Endothelial cell of umbilical vein (primary cell): ENCODE measurements around the gene C4BPA. TPM values are rescaled to one million over a fixed set of nuclear protein-coding genes. Genes with fewer than 3 reads are reported as not detected.

Experiments used
- BruUV-seq: library from RNA; stranded (reverse); fragments of 400-500 nt; replicated peaks from 2 replicates; lab custom pipeline; 2021; lab: Mats Ljungman, UMichigan
- CTCF ChIA-PET: fragments of 300-600, 350-600 bp; sonication (Branson Sonifier 250); formaldehyde crosslinking; loops from one replicate; lab custom pipeline; 2021; ENCODE audit warnings: antibody characterized with exemption, inconsistent platforms; lab: Charles Lee
- POLR2A ChIA-PET: fragments of 300-600, 350-600 bp; sonication (Branson Sonifier 250); formaldehyde crosslinking; loops from one replicate; lab custom pipeline; 2021; ENCODE audit warnings: antibody characterized with exemption, inconsistent platforms; lab: Charles Lee
- DNase-seq: peaks from one replicate; pipeline ENCODE4 v3.0.0-alpha.2; 2011; ENCODE audit warnings: low read depth, low spot score
- FAIRE-seq: peaks from 2 replicates; lab custom pipeline; 2011; peaks lifted over from hg19 to GRCh38; lab: Jason Lieb, UNC
- H2AFZ ChIP-seq: 2 replicates; pipeline ENCODE4 v1.6.0; 2012; ENCODE audit warnings: low read depth, low read length, control low read depth, inconsistent platforms
- H3K27ac ChIP-seq: 2 replicates; pipeline ENCODE4 v1.5.1; 2011; ENCODE audit warnings: low read depth, mild to moderate bottlenecking, control low read depth, low read length, moderate library complexity; ENCODE audit not compliant: insufficient read depth
- H3K27me3 ChIP-seq, 2 experiments: 2 replicates each; pipeline versions ENCODE4 v1.6.0 to v1.6.1; 2011; ENCODE audit warnings: low read length in 2 of 2, mixed read lengths in 1 of 2; ENCODE audit not compliant: control insufficient read depth in 2 of 2, insufficient read depth in 2 of 2
- H3K36me3 ChIP-seq, 2 experiments: 2 replicates in 1 of 2; 3 replicates in 1 of 2; pipeline ENCODE4 v1.5.1; 2011; ENCODE audit warnings: low read length in 2 of 2, mild to moderate bottlenecking in 1 of 2, moderate library complexity in 1 of 2; ENCODE audit not compliant: control insufficient read depth in 2 of 2, insufficient read depth in 2 of 2; ENCODE audit errors: extremely low read depth in 1 of 2
- H3K4me1 ChIP-seq: 3 replicates; pipeline ENCODE4 v1.5.1; 2011; ENCODE audit warnings: mild to moderate bottlenecking, low read length; ENCODE audit not compliant: control insufficient read depth, insufficient read depth; ENCODE audit errors: extremely low read depth
- H3K4me2 ChIP-seq: 2 replicates; pipeline ENCODE4 v1.6.1; 2011; ENCODE audit warnings: low read length, control low read depth, mixed read lengths; ENCODE audit not compliant: insufficient read depth
- H3K4me3 ChIP-seq, 3 experiments: fragments of 200-600 bp in 1 of 3; sonication (generic), shearing (Covaris generic) in 1 of 3; replicated peaks in 1 of 3; 2 replicates each; pipeline ENCODE4 v1.5.1; 2011 to 2016; ENCODE audit warnings: control low read depth in 3 of 3, low read length in 3 of 3, mild to moderate bottlenecking in 2 of 3, inconsistent platforms in 1 of 3, low read depth in 1 of 3, moderate library complexity in 1 of 3; ENCODE audit not compliant: insufficient read depth in 1 of 3
- H3K79me2 ChIP-seq: 2 replicates; pipeline ENCODE4 v1.6.0; 2012; ENCODE audit warnings: low read length, inconsistent platforms; ENCODE audit not compliant: control insufficient read depth, insufficient read depth
- H3K9ac ChIP-seq: replicated peaks from 2 replicates; pipeline ENCODE3; 2011; ENCODE audit warnings: low read length, control low read depth; ENCODE audit not compliant: insufficient read depth; ENCODE audit errors: extremely low read depth
- H3K9me1 ChIP-seq: replicated peaks from 3 replicates; pipeline ENCODE4 v1.6.0; 2011; ENCODE audit warnings: mild to moderate bottlenecking, low read length; ENCODE audit not compliant: control insufficient read depth, insufficient read depth; ENCODE audit errors: extremely low read depth
- H3K9me3 ChIP-seq: replicated peaks from 2 replicates; pipeline ENCODE4 v1.5.1; 2012; ENCODE audit warnings: low read length, inconsistent platforms; ENCODE audit not compliant: control insufficient read depth, insufficient read depth
- H4K20me1 ChIP-seq: replicated peaks from 2 replicates; pipeline ENCODE3; 2011; ENCODE audit warnings: mild to moderate bottlenecking, low read length; ENCODE audit not compliant: control insufficient read depth, insufficient read depth; ENCODE audit errors: extremely low read depth
- EZH2 ChIP-seq: IDR thresholded peaks from 2 replicates; pipeline ENCODE4 v1.6.1; 2012; ENCODE audit warnings: borderline replicate concordance, low read depth, mild to moderate bottlenecking, moderate library complexity, low read length, inconsistent platforms; ENCODE audit not compliant: severe bottlenecking
- FOS ChIP-seq: IDR thresholded peaks from 2 replicates; pipeline ENCODE4 v1.6.1; 2011; ENCODE audit warnings: mild to moderate bottlenecking, low read length, moderate library complexity, borderline replicate concordance; ENCODE audit not compliant: insufficient read depth
- MAX ChIP-seq: IDR thresholded peaks from 2 replicates; pipeline ENCODE4 v1.6.1; 2011; ENCODE audit not compliant: insufficient read depth, insufficient read length
- MYC ChIP-seq: IDR thresholded peaks from one replicate; pipeline ENCODE4 v1.6.1; 2011; ENCODE audit warnings: mild to moderate bottlenecking, low read depth, low read length
- POLR2A ChIP-seq: IDR thresholded peaks from 2 replicates; pipeline ENCODE4 v1.6.1; 2012; ENCODE audit warnings: low read depth, mild to moderate bottlenecking, control low read depth, low read length
- dilution Hi-C: fragments of 300-500 bp; cut with MboI; formaldehyde crosslinking; loops from one replicate; pipeline ENCODE4 v1.15.0; 2019; ENCODE audit warnings: low sequenced_read_pairs; ENCODE audit not compliant: extremely low pct_ligation_motif_present
- intact Hi-C: fragments of 100-400 bp; cut with micrococcal nuclease; formaldehyde crosslinking; loops from one replicate; pipeline ENCODE4 v1.10.0; 2022
- polyA plus RNA-seq, 4 experiments: library from polyadenylated mRNA; depleted of rRNA in 3 of 4; stranded (reverse) in 3 of 4; unstranded in 1 of 4; fragments of >200 nt; gene quantifications; 2 replicates each; pipeline versions ENCODE4 v1.2.1 to v1.2.3, GENCODE V29; 2011 to 2012; ENCODE audit warnings: missing spikeins in 1 of 4
- total RNA-seq: library from RNA; stranded (reverse); gene quantifications from 2 replicates; pipeline ENCODE4 v1.2.3, GENCODE V29; 2021

The C4BPA gene
- total and polyA plus RNA-seq, 2 donors (not counting 3 experiments of a cell fraction or from before 2014, with no cell fraction given): not detected

- ChIA-PET POLR2A (no interaction called here), CTCF (interaction anchor here (1.3 to 1.6 kb wide), 3 partner anchors 9 to 328 kb away, joined by 3 read pairs; no protein-coding TSS in a partner anchor)
- H3K9ac ChIP-seq: no peak overlapping the region
- DNase-seq: no peak
- H2AFZ ChIP-seq: no peak overlapping the region
- dilution Hi-C loops (no loop called here), intact Hi-C loops (no loop called here)
- H3K9me1 ChIP-seq: no peaks in the 10 kb centered on the region
- no peak overlapping the region for H3K27ac ChIP-seq
- H4K20me1 ChIP-seq: no peaks in the 10 kb centered on the region
- no TSS peak for BruUV-seq
- H3K27me3 ChIP-seq: peaks cover 2 to 3% of the 10 kb centered on the region in 2 experiments
- no peak overlapping the region for H3K4me2 ChIP-seq
- H3K9me3 ChIP-seq: no peaks in the 10 kb centered on the region
- H3K4me1 ChIP-seq: no peaks in the 10 kb centered on the region
- no peak overlapping the region for H3K4me3 ChIP-seq
- H3K79me2 ChIP-seq: no peaks in the 10 kb centered on the region
- no peak for TF ChIP-seq MAX
- TF ChIP-seq POLR2A: no peak
- TF ChIP-seq MYC: no peak
- no peak for TF ChIP-seq EZH2
- TF ChIP-seq FOS: no peak
- FAIRE-seq: no peak
- H3K36me3 ChIP-seq: no peaks in the 10 kb centered on the region
Observed at GRCh38 chr1:207073906-207074820, 29.9 kb upstream of the C4BPA start.
